ENCODE data around the gene RBFOX2.

RBFOX2 gene

DNA sequence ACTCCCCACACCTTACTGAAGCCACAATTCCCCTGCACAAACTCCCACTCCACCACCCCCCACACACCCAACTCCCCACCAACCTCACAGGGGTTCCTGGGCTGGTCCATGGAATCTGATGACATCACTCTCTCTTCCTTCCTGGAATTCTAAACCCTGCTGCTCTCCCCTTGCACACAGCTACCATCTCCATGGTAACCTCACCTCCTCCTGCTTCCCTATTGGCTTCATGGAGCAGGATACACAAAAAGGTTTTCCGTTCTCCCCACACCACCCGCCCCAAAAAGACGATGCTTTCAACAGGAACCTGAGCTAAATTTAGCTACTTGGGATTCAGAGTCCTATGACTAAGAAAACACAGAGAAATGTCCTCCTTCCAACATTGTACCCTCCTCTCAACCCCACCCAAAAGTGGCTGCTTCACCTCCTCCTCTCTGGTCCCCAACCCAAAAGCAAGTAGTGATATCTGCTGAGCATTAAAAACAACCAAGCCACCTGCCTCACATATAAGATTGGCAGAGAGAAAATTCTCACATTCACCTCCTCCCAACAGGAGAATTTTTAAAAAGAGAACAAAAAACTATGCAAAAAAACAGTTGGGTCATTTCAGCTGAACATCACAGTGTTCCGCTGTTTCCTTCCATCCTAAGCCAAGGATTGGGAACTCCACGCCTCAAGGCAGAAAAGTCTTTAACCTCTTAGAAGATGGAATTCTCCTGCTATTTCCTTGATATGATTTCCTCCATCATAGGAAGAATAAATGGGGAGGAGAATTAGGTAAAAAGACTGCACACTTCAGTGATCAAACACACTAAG is 66.9 kb downstream of the RBFOX2 start:
- TF ChIP-seq TEAD4 (IDR thresholded peaks at IDR 0.05): peak; percentile 59
- TF ChIP-seq, protein P1, sequence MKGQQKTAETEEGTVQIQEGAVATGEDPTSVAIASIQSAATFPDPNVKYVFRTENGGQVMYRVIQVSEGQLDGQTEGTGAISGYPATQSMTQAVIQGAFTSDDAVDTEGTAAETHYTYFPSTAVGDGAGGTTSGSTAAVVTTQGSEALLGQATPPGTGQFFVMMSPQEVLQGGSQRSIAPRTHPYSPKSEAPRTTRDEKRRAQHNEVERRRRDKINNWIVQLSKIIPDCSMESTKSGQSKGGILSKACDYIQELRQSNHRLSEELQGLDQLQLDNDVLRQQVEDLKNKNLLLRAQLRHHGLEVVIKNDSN (IDR thresholded peaks at IDR 0.05): no peak

DNA sequence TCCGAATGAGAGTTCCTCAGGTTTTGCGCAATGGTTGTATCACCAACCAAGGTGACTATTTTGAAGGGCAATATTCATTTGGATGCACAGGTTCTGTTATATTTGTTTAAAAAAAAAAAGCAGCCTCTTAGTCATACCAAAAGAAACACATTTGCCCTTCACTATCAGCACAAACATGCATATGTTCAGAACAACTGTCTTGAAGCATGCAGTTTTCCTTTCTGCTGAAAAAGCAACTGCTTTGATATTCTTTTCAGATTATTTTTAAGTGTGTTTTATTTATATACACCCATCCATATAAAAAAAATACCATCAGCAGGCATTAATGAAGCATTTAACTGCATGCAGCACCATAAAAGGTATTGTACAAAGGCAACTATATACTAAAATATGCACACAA is 67.8 kb downstream of the RBFOX2 start:
- TF ChIP-seq, protein P2, sequence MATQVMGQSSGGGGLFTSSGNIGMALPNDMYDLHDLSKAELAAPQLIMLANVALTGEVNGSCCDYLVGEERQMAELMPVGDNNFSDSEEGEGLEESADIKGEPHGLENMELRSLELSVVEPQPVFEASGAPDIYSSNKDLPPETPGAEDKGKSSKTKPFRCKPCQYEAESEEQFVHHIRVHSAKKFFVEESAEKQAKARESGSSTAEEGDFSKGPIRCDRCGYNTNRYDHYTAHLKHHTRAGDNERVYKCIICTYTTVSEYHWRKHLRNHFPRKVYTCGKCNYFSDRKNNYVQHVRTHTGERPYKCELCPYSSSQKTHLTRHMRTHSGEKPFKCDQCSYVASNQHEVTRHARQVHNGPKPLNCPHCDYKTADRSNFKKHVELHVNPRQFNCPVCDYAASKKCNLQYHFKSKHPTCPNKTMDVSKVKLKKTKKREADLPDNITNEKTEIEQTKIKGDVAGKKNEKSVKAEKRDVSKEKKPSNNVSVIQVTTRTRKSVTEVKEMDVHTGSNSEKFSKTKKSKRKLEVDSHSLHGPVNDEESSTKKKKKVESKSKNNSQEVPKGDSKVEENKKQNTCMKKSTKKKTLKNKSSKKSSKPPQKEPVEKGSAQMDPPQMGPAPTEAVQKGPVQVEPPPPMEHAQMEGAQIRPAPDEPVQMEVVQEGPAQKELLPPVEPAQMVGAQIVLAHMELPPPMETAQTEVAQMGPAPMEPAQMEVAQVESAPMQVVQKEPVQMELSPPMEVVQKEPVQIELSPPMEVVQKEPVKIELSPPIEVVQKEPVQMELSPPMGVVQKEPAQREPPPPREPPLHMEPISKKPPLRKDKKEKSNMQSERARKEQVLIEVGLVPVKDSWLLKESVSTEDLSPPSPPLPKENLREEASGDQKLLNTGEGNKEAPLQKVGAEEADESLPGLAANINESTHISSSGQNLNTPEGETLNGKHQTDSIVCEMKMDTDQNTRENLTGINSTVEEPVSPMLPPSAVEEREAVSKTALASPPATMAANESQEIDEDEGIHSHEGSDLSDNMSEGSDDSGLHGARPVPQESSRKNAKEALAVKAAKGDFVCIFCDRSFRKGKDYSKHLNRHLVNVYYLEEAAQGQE (IDR thresholded peaks at IDR 0.05; ENCODE audit: low read depth): no peak
- TF ChIP-seq TCF12 (IDR thresholded peaks at IDR 0.05; ENCODE audit: low read depth) (no peak), FOXM1 (IDR thresholded peaks at IDR 0.05; ENCODE audit: borderline replicate concordance, low read depth) (no peak), RAD21 (IDR thresholded peaks at IDR 0.05; ENCODE audit: low read depth) (no peak), EP300 (IDR thresholded peaks at IDR 0.05; ENCODE audit: borderline replicate concordance) (no peak), CREB1 (IDR thresholded peaks at IDR 0.05; ENCODE audit: low read depth) (no peak), YY1 (IDR thresholded peaks at IDR 0.05; ENCODE audit: low read depth) (no peak), NFIC (IDR thresholded peaks at IDR 0.05) (no peak), TEAD4 (IDR thresholded peaks at IDR 0.05) (no peak), TAF1 (IDR thresholded peaks at IDR 0.05; ENCODE audit: low read depth) (no peak), ZBTB7A (IDR thresholded peaks at IDR 0.05; ENCODE audit: low read depth) (no peak), CEBPB (IDR thresholded peaks at IDR 0.05) (no peak)

DNA sequence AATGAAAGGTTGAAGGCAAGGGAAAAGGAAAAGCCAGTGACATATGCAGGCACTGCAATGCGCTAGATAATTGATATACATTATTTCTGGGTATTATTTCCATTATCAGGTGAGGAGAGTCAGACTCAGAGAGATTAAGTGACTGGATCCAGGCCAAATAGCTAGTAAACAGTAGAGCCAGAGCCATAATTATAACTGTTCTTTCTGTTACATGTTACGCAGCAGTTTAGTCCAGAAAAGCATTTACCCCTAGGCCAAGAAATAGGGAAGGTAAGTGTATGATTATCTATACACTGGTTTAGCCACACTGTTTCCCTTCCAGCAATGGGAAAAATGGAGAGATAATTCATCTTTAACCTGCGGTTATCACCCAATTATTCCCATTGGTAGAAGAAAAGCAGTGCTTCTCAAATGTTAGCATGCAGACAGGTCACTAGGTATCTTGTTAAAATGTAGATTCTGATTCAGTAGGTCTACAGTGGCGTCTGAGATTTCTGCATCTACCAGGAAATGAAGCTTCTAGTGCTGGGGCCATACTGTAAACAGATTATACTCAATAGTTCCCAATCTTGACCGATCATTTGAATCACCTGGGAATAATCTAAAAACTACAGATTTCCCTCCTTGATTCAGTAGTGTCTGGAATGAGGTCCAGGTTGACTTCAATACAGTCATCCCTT is 69.4 kb downstream of the RBFOX2 start:
- TF ChIP-seq CREB1 (IDR thresholded peaks at IDR 0.05; ENCODE audit: low read depth) (no peak), RAD21 (IDR thresholded peaks at IDR 0.05; ENCODE audit: low read depth) (no peak), TEAD4 (IDR thresholded peaks at IDR 0.05) (no peak), TAF1 (IDR thresholded peaks at IDR 0.05; ENCODE audit: low read depth) (no peak), NFIC (IDR thresholded peaks at IDR 0.05) (no peak)
- TF ChIP-seq, protein P3, sequence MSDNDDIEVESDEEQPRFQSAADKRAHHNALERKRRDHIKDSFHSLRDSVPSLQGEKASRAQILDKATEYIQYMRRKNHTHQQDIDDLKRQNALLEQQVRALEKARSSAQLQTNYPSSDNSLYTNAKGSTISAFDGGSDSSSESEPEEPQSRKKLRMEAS (IDR thresholded peaks at IDR 0.05): no peak

DNA sequence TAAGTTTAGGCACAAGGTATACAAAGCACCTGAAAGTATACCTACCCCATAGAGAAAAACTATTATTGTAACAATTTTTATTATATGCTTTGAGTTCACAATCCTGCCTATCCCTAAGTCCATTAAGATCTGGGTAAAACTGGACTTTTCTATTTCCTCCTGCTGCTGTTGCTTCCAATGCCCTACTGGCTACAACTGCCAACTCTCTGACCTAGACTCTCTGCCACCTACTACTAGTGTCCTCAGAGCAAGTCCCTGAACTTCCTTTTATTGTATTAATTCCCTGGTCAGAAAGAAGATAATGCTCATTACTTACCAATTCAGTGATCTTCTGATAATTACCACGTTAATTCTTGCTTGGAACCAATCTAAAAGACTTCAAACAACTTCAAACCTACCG is 70.3 kb downstream of the RBFOX2 start:
- TF ChIP-seq TAF1 (IDR thresholded peaks at IDR 0.05; ENCODE audit: low read depth) (no peak), NFIC (IDR thresholded peaks at IDR 0.05) (no peak), ZBTB7A (IDR thresholded peaks at IDR 0.05; ENCODE audit: low read depth) (no peak), CREB1 (IDR thresholded peaks at IDR 0.05; ENCODE audit: low read depth) (no peak), TEAD4 (IDR thresholded peaks at IDR 0.05) (no peak), TCF12 (IDR thresholded peaks at IDR 0.05; ENCODE audit: low read depth) (no peak), EGR1 (IDR thresholded peaks at IDR 0.05) (no peak), CEBPB (IDR thresholded peaks at IDR 0.05) (no peak), FOXM1 (IDR thresholded peaks at IDR 0.05; ENCODE audit: borderline replicate concordance, low read depth) (no peak)
- TF ChIP-seq, protein P1 (IDR thresholded peaks at IDR 0.05): no peak

DNA sequence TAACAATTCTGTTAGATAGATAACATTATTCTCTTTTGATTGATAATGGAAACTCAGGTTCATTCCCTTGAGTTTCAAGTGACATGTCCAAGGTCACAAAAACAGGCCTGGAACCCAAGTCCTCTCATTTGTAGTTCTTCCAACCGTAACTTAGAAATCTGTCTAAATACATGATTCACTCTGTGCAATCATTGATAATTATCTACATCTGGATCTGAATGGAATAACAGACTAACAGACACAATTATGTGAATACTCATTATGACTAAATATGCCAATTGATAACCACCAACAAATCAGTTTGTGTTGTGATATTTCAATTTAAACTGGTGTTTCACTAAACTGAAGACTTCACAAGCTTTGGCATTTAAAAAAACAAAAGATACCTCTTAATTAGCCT is 71.0 kb downstream of the RBFOX2 start:
- no peak for TF ChIP-seq CREB1 (IDR thresholded peaks at IDR 0.05; ENCODE audit: low read depth)

DNA sequence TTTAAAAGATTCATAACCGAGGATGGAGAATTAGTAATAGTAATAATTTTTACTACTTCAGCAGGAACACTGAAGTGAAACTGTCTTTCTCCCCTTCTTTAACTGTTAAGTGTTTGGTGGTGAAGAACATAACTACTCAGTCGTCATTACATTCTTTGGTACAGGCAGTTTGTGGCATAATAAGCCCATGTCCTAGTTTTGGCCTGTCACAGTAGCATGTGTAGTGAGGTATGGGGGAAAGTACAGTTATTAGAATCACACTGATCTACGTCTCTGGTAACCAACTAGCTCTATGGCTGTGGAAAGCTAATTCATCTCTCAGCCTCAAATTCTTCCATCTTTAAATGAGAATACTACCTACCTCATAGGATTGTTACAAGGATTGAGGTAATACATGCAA is 71.8 kb downstream of the RBFOX2 start:
- no peak for TF ChIP-seq EP300 (IDR thresholded peaks at IDR 0.05; ENCODE audit: borderline replicate concordance)
- no peak for TF ChIP-seq CREB1 (IDR thresholded peaks at IDR 0.05; ENCODE audit: low read depth)
- TF ChIP-seq, protein P3 (IDR thresholded peaks at IDR 0.05): no peak
- TF ChIP-seq TAF1 (IDR thresholded peaks at IDR 0.05; ENCODE audit: low read depth): no peak
- no peak for TF ChIP-seq EGR1 (IDR thresholded peaks at IDR 0.05)
- TF ChIP-seq TEAD4 (IDR thresholded peaks at IDR 0.05): no peak
- TF ChIP-seq, protein P2 (IDR thresholded peaks at IDR 0.05; ENCODE audit: low read depth): no peak
- TF ChIP-seq NFIC (IDR thresholded peaks at IDR 0.05): no peak
- TF ChIP-seq, protein P1 (IDR thresholded peaks at IDR 0.05): no peak
- no peak for TF ChIP-seq ZBTB7A (IDR thresholded peaks at IDR 0.05; ENCODE audit: low read depth)
- TF ChIP-seq FOXM1 (IDR thresholded peaks at IDR 0.05; ENCODE audit: borderline replicate concordance, low read depth): no peak
- TF ChIP-seq RAD21 (IDR thresholded peaks at IDR 0.05; ENCODE audit: low read depth): no peak
- no peak for TF ChIP-seq YY1 (IDR thresholded peaks at IDR 0.05; ENCODE audit: low read depth)
- TF ChIP-seq TCF12 (IDR thresholded peaks at IDR 0.05; ENCODE audit: low read depth): no peak

All from Ishikawa (cell line).